GM18520 (cell line): ENCODE data around the gene DCST2.
"Not testable (repeated sequence)": the region's sequence is repeated elsewhere in the genome, so short reads cannot be mapped to it uniquely, and the experiment has no call there.

ENCODE experiments used
- ATAC-seq: cut with Tn5 transposase; IDR thresholded peaks from one replicate; pipeline ENCODE4 v1.9.1; 2021; ENCODE audit not compliant: unreplicated experiment

Gene DCST2

DNA sequence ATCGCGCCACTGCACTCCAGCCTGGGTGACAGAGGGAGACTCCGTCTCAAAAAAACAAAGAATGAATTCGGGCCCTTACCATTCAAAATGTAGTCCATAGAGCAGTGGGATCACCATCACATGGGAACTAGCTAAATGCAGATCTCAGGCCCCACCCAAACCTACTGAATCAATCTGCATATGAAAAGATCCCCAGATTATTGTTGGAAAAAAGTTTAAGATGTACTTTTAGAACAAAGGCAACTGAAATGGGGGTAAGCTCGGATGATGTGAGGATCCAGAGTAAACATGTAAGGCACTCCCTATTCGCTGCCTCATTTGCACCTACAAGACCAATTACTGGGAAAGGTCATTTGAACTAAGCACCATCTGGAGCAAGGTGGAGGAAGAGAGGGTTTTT, 51.2 kb downstream of the DCST2 start:
- no peak for ATAC-seq

- ATAC-seq, result no peak
Measured at GRCh38 chr1:154978360-154978759, 55.2 kb downstream of the DCST2 start.

GRCh38 chr1:154977762-154978161, 55.8 kb downstream of the DCST2 start:
- ATAC-seq, result not testable (repeated sequence)

DNA sequence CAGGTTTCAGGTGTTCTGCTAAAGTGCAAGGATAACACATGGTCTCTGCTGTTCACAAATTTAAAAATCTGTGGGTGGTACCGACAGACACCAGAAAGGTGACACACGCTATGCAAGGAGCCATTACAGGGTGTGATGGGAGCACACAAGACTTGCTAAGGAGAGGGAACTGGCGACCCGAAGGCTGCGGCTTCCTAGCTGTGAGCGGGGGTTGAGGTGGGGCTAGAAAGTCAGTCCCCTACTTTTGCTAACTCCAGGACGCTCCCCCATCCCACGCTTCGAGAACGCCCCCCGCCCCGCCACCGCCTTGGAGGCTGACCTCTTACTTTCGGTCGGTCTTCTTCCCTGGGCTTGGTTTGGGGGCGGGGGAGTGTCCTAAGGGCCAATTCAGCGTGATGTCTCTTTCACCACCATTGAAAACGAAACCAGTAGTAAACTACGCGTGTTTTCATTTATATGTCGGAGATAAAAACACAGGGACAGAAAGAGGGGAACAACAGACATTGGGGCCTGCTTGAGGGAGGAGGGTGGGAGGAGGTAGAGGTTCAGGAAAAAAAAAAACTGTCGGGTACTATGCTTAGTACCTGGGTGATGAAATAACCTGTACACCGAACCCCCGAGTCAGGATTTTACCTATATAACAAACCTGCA, 58.0 kb downstream of the DCST2 start:
- no peak for ATAC-seq

GRCh38 chr1:154974808-154975408, 58.7 kb downstream of the DCST2 start:
- peak; percentile 29 for ATAC-seq

- peak; percentile 81 for ATAC-seq
Measured at GRCh38 chr1:154974102-154974807, 59.3 kb downstream of the DCST2 start, which contains the start of gene CKS1B. TSS of gene CKS1B (plus strand) at chr1:154974681. CDS start at chr1:154974746, 65 bp downstream.

GRCh38 chr1:154973344-154974101, 60.1 kb downstream of the DCST2 start:
- ATAC-seq, result no peak

DNA sequence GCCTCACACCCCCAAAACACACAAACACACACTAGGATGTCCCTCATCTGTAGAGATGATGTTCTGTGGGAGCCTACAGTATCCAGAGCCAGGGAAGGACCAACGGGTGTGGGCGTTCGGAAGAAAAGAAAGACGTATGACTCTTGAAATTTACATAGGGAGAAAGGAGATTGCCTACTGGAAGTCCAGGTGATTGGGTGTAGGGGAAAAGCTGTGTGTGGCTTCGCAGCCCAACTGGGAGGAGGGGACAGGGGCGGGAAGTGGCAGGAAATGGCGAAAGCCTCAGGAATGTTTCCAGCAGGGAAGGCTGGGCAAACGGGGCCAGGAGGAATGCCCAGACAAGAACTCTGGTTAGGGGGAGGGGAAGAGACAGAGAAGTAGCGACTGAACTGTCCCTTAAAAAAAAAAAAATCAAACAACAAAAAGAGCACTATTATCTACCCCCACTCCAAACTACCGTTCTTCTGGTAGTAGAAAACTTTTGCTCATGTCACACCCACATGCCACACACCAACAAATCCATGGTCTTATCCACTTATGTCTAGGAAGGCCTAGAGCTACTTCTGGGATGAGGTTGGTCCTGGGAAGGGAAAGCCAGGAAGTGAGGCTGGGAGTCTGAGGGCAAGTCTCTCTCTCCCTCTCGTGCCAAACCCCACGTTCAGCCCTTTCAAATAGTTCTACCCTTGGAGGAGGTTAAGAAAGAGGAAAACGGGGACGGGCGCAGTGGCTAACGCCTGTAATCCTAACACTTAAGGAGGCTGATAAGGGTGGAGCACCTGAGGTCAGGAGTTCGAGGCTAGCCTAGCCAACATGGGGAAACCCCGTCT, 60.9 kb downstream of the DCST2 start:
- no peak for ATAC-seq

- ATAC-seq, result no peak
Measured at GRCh38 chr1:154972213-154972516, 61.4 kb downstream of the DCST2 start.

DNA sequence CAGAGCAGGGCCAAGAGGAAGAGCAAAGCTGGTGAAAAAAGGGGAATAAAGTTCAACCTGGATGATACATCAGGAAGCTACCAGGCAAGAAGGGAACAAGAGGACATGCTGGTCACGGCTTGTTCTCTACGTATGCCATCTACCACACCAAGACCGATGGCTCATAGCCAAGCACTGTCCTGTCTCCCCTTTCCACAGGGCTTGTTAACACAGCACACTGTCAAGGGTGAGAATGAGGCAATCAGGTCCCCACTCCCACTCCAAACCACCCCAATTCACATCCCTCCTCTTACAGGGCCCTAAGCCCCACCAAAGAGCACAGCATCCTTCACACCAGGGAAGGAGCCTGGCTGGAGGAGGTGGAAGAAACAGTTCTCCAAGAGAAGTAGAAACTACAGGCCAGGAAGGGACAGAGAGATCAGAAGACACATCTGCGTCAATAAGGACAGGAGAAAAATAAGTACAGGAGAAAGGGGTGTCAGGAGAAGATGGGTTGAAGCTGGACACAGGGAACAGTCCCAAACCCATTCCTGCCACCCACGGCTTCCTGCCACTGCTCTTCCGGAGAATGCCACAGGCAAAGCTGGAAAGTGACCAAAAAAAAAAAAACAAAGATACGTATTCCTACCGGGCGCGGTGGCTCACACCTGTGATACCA, 62.1 kb downstream of the DCST2 start:
- ATAC-seq, result no peak

DNA sequence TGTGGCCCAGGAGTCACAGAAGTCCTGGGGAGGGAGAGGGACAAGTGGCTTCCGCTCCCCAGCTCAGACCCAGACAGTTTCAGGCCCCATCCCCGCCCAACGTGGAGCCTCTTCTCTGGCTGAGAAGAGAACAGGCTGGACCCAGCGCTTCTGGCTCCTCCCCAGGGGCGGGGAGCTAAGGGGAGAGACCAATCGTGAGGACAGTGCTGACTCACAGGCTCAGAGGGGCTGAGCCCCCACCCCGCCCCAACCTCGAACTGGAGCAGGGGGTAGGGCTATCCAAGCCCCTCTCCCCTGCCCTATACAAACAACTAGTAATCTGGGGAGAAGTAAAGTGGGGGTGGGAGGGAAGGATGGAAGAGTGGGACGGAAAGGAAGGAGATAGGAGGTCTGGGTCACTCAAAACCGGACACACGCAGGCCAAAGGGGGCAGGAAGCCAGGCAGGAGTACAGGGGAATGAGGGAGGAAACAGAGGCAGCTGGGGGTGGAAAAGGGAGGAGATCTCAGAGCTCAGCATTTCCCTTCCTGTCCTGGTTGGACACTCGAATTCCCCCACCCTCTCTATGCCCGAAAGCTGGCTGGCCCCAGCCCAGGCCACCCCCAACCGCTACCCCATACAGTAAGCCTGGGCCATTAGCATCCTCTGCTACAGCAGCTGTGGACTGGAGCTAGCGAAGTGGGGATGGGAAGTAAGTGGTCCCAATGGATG, 62.8 kb downstream of the DCST2 start, which contains the start of gene SHC1:
Gene SHC1, minus strand, starts transcription at position 117 of the 710 bp plus-strand sequence. CDS start 221 bp downstream, outside the sequence.
- ATAC-seq, result no peak

DNA sequence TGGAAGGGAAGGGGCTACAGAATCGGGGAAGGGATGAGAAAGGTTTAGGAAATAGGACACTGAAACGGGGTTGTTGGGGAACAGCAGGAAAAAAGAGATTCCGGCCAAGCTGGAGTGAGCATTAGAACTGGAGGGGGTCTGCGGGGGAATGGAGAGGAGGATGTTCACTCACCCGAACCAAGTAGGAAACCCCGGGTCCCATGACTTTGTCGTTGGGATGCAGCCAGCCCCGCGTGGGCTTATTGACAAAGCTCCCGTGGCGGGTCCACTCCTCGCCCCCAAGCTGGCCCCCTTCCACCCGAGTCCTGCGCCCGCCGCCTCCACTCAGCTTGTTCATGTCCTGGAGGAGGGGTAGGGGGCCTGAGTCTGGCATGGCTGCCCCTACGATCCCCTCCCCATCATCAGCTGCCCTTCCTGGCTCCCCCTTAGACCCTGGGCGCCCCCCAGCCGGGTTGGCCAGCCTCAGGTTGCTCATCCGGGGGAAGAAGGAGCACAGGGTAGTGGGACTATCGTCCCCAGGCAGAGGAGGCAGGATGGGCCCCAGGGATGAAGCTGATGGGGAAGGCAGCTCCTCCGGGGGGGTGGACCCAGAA, 63.6 kb downstream of the DCST2 start:
- ATAC-seq, result no peak

- ATAC-seq, result no peak
Measured at GRCh38 chr1:154969246-154969645, 64.3 kb downstream of the DCST2 start.

GRCh38 chr1:154968731-154969130, 64.8 kb downstream of the DCST2 start:
- ATAC-seq, result no peak
